Measurements from ENCODE around the gene TSPAN10.

DNA sequence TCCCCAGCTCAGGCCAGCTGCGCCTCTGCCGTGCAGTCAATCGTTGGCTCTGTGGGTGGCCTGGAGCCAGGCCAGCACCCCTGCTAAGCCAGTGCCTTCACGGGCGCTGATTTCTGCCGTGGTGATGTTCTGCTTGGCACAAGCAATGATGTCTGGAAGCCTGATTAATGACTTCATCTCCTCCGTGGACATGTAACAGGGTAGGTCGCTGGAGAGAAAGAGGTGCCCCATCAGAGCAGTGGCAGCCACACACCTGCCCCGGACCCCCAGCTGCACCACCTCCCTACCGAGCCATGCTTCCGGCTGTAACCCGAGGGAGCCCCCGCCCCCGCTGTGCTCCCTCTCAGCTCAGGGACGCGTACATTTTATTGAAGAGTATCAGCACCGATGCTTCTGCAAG, 44.7 kb downstream of the TSPAN10 start:
- no peak for TF ChIP-seq POLR2A (IDR thresholded peaks at IDR 0.05; ENCODE audit: low read depth)
- TF ChIP-seq, protein P1, sequence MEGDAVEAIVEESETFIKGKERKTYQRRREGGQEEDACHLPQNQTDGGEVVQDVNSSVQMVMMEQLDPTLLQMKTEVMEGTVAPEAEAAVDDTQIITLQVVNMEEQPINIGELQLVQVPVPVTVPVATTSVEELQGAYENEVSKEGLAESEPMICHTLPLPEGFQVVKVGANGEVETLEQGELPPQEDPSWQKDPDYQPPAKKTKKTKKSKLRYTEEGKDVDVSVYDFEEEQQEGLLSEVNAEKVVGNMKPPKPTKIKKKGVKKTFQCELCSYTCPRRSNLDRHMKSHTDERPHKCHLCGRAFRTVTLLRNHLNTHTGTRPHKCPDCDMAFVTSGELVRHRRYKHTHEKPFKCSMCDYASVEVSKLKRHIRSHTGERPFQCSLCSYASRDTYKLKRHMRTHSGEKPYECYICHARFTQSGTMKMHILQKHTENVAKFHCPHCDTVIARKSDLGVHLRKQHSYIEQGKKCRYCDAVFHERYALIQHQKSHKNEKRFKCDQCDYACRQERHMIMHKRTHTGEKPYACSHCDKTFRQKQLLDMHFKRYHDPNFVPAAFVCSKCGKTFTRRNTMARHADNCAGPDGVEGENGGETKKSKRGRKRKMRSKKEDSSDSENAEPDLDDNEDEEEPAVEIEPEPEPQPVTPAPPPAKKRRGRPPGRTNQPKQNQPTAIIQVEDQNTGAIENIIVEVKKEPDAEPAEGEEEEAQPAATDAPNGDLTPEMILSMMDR (IDR thresholded peaks at IDR 0.05) = no peak
